ENCODE measurements around the gene MYH14.

MYH14 gene

DNA sequence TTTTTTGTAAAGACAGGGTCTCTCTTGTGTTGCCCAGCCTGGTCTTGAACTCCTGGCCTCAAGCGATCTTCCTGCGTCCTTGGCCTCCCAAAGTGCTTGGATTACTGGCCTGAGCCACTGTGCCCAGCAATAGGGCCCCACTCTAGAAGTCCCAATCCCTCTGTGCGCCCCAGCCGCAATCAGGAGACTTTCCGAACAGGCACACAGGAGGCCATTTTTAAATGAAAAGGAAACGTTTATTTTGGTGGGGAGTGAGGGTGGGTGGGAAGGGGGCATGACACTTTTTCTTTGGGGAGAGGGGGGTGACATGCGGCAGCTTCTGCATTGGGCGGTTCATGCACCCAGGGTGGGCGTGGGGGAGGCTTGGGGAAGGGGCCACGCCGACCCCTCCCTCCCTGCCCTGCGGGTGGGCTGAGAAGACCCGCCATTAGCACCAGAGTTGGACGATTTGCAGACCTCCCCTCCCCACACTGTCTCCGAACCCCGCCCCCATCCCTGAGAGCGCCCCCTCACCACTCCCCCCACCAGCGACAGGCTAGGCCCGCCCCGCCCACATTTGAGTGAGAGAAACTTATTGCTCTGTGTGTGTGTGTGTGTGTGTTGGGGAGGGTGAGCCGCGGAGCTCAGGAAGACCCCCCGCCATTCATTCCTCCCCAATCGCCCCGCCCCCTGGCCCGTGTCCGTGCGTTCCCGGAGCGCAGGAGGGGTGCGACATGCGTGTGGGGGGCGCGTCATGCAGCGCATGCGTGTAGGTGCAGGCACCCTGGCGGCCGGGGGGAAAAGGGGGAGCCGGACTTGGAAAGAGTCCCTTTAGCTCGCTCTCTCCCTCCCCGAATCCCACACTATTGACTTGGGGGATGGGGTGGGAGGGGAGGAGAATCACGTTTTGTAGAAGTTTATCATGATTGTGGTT is 108.6 kb downstream of the MYH14 start:
- peak in 6 of 10 donors; percentile 56 to 92 (median 81) for DNase-seq
- intact Hi-C loops (cut with DNase I), result no loop called here

DNA sequence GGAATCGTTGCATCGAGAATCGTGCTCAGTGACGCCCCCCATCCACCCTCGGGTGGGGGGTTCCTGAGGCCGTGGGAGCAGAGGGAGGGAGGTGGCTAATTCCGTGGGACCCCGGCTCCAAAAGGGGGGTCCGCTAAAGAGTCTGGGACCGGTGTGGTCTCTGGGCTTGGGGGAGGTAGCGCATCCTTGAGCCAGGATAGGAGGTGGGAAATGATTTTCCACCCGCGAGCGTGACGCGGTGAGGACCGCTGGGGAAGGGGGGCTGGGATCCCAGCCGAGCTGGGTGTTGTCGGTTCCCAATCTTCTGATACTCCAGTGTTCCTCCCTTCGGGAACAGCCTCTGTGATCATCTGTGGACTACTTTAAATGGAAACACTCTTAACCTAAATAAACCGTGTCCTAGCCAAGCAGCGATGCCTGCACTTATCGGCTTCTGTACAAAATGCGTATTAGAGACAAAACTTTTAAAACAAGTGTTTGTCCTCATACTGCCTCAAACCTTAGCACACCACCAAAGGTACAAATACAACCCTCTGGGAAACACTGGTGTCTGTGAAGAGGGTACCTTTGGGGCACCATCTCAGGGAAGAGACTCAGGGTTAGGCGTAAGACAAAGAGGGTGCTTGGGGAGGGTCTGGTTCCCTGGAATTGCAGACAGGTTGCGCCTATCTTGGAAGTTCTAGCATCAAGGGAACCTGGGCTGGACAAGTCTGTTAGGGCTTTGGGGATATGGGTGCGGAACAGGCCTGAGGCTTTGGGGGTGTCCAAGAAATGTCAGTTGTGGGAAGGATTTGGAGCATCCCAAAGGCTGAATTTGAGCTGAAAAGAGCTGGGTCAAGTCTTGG is 109.8 kb downstream of the MYH14 start:
- intact Hi-C loops (cut with DNase I), result no loop called here
- peak in 2 of 10 donors; percentile 5 to 61 for DNase-seq

DNA sequence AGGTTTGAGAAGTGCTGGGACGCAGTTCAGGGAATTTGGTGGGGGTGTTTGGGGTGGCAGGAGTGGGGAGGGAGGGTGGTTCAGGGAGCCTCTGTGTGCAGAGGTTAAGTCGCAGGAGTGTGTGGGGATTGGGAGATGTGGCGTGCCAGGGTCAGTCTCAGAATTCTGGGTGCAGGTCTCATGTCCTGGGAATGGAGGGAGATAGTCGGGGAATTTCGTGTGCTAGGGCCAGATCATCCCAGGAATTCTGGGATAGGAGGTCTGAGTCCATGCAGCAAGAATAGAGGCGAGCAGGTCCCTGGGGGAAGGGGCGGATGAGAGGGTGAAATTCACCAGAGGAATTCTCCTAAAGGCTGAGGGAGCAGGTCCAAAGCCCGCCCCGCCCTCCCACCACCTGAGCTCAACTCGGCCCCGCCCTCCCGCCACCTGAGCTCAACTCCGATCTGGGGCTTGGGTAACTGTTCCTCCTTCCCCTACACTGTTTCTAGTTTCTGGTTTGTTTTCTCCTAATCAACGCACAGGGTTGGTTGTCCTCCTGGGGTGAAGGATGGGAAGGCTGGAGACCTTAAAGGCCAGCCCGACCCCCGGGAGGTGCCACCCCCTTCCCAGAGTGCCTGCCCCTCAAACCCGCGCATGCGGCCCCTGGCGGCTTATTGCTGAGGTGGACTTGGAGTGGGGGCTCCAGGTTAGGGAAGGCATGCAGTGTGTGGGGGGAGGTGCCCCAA is 110.6 kb downstream of the MYH14 start:
- DNase-seq, result peak in 1 of 10 donors; percentile 80
- intact Hi-C loops (cut with DNase I), result no loop called here

DNA sequence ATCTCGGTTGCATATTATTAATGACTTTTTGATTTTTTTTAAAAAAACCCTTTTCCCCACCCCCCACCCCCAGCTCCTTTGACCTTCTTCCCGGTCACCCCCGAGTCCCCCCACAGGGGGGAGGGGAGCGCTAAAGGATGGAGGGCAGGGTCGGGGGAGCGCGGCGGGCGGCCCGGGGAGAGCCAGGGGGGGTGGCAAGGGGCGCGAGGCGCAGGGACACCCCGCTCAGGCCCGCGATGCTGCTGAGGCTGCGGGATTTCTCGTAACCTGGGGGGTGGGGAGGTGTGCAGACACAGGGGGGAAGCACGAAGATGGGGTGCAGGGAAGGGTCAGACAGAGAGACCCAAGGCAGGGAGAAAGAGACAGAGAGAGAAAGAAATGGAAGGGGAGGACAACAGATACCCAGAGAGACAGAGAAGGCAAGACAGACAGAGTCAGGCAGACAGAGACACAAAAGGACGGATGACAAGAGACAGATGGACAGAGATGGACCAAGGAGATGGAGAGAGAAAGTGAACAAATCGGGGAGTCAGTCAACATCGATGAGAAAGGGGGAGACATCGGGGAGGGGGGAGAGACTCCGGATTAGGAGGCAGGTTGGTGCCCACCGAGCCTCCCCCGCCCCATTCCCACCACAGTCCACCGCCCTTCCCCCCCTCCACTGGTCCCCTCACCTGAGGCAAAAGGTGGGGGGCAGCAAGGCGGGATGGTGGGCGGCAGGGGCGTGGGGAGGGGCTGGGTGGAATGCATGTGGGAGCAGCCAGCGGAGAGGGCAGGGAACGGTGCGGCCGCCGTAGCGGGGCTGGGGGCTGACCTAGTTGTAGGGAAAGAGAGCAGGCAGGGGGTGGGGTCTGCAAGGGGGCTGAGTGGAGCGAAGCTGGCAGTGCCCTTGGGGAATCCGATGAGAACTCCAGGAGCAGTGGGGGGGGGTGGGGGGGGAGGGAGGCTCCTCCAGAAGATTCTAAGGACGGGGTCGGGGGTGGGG is 111.6 kb downstream of the MYH14 start:
- peak in 2 of 10 donors; percentile 21 to 66 for DNase-seq
- intact Hi-C loops (cut with DNase I), result no loop called here

DNA sequence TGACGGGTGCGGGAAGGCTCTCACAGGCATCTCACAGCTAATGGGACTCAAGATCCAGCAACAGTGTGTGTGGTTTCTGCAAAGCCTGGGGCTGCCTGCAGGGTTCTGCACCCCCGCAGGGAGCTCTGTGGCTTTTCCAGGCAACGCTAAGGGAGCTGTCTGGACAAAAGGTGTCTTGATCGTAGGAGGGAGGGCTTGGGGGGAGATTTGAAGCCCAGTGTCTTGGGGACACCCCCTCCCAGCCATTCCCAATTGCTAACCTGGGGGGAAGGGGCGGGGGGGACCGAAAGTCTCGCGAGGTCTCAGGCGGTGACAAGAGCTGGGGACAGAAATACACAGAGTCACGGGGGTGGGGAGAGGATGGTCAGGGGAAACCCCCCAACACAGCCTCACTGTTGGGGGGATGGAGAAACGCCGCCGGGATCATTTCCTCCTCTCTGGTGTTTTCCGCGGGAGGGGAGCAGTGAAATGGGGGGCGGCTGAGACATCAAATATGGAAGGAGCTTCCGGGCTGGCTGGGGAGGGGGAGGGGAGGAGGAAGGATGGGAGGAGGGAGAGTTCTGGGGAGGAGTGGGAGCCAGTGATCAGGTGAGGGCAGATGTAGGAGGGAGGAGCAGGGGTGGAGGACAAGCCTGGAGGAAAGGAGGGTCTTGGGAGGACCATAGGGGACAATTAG is 112.5 kb downstream of the MYH14 start:
- peak in 4 of 10 donors; percentile 61 to 91 (median 86) for DNase-seq
- intact Hi-C loops (cut with DNase I), result no loop called here

DNA sequence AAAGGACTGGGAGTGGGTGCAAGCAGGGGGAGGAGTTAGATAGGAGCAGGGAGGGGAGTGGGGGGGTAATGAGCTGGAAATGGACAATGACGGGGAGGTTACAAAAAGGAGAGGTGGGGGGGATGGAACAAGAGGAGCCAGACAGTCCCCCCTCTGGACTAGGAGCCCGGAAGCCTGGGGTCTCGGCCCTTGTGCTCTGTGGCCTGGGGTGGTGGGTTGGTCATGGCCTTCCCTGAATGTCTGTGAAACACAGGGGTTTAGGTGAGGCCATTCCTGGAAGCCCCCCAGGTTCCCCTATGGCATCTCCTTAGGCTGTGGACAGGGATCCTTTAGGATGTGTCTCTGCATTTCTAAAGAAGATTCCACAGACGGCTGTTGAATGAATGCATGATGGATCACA is 113.7 kb downstream of the MYH14 start:
- DNase-seq, result peak in 2 of 10 donors; percentile 12 to 28
- intact Hi-C loops (cut with DNase I), result no loop called here

DNA sequence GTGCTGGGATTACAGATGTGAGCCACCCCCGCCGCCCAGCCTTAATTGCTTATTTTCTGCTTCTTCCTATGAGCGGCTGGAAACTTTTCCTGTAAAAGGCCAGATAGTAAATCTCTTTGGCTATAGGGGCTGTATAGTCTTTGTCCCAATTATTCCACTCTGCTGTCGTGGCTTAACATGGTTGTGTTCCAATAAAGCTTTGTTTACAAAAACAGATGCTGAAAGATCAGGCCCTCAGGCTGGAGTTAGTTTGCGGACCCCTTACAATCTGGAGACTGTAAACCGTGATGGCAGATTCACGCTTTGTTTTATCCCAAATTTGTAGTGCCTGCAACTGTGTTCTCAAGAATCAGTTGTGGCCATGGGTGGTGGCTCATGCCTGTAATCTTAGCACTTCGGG is 115.0 kb downstream of the MYH14 start:
- DNase-seq, result peak in 1 of 10 donors; percentile 25
- intact Hi-C loops (cut with DNase I), result no loop called here

DNA sequence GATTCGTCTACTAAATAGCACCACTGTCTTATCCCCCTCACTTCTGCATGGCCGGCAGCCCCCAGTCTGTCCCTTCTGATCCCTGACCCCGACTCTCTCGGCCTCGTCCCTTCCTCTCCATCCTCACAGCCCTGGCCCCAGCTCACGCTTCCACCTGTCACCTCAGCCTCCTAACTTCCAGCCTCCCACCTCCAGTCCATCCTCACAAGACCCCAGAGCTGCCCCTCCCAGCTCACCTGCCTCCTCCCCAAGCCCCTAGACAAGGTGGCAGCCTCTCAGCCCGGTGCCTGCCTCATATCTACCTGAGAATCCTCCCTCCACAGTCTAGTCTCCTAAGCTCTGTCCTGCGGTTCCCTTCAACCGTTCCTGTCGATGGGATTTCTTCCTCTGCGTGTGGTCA is 115.7 kb downstream of the MYH14 start:
- DNase-seq, result no peak
- intact Hi-C loops (cut with DNase I), result no loop called here

DNA sequence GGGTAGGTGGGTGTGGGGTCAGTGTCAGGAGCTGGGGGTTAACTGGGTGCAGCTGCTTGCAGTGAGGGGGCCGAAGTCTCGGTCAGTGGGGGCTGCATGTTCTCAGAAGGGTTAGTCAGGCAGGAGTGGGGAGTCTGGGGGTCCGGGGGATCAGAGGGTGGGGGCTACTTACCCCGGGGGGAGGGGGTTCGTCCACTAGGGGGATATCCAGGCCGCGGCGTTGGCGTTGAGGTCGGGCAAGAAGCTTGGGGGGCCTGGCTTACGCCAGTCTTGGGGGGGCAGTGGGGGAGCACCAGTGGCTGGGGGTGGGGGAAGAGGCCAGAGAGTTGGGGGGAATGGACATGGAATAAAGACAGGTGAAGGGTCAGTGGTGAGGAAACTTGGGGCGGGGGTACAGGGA is 116.6 kb downstream of the MYH14 start:
- intact Hi-C loops (cut with DNase I), result no loop called here

DNA sequence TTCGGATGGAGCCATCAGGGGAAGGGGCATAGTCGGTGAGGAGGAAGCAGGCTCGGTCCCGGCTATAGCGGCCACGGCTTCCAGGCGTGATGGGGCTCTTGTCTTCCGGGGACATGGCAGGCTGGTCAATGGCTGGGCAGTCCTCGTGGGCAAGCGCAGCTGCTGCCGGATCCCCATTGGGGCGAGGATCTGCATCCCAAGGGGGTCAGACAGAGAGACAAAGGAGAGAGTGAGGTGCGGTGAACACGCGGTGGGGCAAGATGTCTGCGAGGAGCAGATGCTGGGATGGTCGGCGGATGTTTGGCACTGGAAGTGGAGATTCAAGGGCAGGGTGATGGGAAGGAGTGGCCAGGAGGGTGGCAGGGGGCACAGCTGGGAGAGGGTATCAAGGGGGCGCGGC is 117.2 kb downstream of the MYH14 start:
- DNase-seq, result peak in 1 of 10 donors; percentile 79
- intact Hi-C loops (cut with DNase I), result no loop called here

More for the DNA sequence above, 116.6 kb downstream of the MYH14 start:
- peak in 1 of 10 donors; percentile 12 for DNase-seq

DNA sequence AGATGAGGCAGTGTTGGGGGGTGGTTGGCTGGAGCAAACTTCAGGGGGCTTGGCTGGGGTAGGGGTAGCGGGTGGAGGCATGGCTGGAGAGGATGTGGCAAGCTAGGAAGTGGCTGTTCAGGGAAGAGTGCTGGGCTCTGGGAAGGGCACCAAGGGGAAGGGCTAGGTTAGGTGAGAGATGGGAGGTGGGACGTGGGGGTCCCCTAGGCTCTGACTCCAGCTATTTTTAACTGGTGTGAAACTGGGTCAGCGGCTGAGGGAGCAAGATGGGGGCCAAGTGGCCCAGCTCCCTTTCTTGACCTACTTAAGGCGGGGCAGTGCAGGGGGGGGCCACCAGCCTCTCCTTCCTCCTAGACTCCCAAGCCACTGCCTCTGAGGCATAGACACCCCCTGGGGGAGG is 118.4 kb downstream of the MYH14 start:
- DNase-seq, result peak in 1 of 10 donors; percentile 20
- intact Hi-C loops (cut with DNase I), result no loop called here

DNA sequence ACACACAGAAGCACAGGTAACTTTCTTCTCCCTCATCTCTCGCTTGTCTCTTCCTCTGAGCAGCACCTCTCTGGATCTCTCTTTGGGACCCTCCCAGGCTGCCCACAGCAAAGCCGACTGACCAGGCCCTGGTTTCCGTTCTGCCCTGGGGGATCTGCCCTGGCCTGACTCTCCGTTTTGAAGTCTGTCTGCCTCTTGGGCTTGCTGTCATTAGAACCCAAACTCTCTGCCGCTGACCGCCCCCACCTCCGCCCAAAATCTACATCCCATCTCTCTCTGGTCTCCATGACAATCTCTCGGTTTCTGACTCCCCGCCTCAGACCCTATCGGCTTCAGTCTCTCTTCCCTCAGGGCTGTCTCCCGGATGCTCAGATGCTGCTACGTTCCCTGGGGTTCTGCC is 118.8 kb downstream of the MYH14 start:
- intact Hi-C loops (cut with DNase I), result no loop called here
- DNase-seq, result peak in 1 of 10 donors; percentile 82

DNA sequence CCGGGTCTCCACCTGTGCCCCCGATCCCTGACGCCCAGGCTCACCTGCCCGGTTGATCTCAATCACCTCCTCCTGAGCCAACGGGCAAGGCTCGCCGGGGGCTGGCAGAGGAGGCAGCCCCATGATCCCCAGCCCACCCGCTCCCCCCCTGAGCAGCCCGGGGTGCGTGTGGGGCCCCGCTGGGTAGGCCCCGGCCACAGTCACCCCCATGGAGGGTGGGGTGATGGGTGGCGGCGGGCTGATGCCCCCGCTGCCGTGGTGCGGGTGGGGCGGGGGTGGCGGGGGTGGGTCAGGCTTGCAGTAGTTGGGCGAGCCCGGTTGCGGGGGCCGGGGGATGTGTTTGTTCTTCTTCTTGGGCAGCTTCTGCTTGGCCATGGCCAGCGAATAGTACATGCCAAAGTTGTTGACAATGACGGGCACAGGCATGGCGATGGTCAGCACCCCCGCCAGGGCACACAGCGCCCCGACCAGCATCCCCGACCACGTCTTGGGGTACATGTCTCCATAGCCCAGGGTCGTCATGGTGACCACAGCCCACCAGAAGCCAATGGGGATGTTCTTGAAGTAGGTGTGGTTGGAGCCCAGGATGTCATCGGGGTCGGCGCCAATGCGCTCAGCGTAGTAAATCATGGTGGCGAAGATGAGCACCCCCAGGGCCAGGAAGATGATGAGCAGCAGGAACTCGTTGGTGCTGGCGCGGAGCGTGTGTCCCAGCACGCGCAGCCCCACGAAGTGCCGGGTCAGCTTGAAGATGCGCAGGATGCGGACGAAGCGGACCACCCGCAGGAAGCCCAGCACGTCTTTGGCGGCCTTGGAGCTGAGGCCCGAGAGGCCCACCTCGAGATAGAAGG is 119.7 kb downstream of the MYH14 start:
- intact Hi-C loops (cut with DNase I), result no loop called here
- DNase-seq, result peak in 1 of 10 donors; percentile 74

DNA sequence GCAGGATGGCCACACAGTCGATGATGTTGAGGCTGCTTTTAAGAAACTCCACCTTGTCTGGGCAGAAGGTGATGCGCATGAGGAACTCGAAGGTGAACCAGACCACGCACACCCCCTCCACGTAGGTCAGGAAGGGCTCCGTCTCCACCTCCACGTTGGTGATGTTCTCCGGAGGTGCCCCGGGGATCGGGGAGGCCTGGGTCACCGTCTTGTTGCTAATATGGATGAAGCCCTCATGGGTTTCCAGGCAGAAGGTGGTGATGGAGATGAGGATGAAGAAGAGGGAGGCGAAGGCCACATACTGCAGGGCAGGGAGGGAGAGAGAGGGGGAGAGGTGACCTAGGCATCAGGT is 120.3 kb downstream of the MYH14 start:
- intact Hi-C loops (cut with DNase I), result no loop called here
- DNase-seq, result peak in 1 of 10 donors; percentile 52

DNA sequence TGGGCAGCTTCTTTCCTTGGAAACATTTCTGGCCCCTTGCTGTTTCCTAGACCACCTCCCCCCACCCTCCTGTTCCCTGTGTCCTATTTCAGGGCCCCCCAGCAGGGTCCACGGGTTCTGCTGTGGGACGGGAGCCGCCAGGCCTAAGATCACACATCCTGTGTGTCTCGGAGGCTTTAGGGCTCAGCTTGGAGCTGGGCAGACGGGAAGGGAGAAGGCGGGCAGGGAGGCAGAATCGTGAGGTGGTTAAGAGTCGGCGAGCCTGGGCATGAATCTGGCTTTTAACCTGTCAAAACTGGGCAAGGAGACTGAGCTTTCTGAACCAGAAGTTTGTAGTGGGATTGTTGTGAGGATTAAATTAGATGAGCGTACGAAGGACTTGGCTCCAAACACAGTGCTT is 120.9 kb downstream of the MYH14 start:
- intact Hi-C loops (cut with DNase I), result no loop called here
- DNase-seq, result peak in 2 of 10 donors; percentile 3 to 75

DNA sequence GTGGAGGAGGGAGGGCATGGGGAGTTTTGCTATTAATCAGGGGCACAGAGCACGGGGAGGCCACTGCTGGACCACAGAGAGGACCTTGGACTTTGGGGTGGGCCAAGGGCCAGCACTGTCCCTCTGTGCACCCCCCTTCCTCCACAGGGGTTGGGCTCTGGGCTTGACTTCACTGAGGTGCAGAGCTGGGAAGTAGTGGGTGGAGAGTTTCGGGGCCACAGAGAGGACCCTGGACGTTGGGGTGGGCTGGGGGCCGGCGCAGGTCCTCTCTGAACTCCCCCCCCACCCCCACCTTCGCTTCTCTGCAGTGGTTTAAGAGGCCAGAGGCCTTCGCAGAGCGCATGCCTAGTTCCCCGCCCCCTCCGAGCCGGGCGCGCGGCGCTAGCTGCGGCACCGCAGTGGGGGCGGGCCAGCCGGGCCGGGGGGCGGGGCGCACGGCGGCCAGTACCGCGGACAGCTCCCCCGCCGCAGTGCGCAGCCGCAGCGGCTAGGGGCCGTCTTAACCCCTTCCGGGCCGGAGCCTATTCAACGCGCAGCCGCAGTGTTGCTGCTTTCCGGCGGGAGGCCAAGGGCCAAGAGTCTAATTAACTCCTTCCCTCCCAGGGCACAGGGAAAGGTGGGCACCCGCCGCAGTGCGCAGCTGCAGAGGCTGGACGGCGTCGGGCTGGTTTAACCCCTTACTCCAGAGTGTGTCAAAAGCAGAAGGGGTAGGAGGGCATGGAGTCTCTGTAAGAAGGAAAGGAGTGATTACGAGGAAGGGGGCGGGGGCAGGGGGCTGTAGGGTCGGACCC is 122.1 kb downstream of the MYH14 start:
- intact Hi-C loops (cut with DNase I), result loop anchor here (5.0 kb wide), 2 partner anchors 73 to 123 kb away; partner anchors contain the start of gene MYH14
- DNase-seq, result peak; percentile 63 to 97 (median 80)

DNA sequence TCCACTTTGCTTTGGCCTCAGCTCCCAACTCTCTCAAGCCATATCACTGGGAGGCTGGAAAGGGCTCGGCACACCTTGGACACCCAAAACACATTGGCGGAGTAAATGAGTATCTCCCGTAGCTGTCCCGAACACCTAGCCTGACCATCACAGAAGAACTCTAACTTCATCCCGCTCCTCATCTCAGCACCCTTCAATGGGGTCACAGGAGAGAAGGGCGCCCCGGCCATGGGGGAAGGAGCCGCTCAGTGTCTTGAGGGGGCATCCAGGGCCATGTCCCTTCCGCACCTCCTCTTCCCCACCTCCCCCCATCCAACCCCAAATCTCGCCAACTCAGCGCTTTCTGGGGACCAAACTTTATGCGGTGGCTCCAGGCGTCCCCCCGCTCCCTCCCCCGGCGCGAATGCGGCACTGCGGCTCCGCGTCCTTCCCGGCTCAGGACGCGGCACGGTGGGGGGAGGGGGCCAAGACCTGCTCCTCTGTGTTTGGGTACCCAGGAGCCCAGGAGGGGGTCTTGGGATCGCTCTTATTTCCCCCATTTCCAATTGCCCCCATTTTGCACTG is 122.8 kb downstream of the MYH14 start:
- peak in 1 of 10 donors; percentile 80 for DNase-seq
- intact Hi-C loops (cut with DNase I), result loop anchor here (5.0 kb wide), 2 partner anchors 74 to 124 kb away; partner anchors contain the start of gene MYH14
